Measurements from ENCODE around the gene ACTN1.

GRCh38 chr14:68854421-68854820, 124.7 kb downstream of the ACTN1 start:
- TF ChIP-seq SUZ12 (IDR thresholded peaks at IDR 0.05; ENCODE audit: extremely low read depth, insufficient read depth, insufficient read length), result no peak
- TF ChIP-seq ZNF274 (IDR thresholded peaks at IDR 0.05; ENCODE audit: low read depth, low read length), result no peak

All from NT2/D1 (cell line).